Astrocyte of the cerebellum (primary cell): ENCODE data around the gene CXCR5.

ENCODE experiments used
- DNase-seq: peaks from one replicate; pipeline ENCODE4 v3.0.0-alpha.2; 2011; ENCODE audit warnings: low read depth
- H3K4me3 ChIP-seq: 2 replicates; pipeline ENCODE4 v1.5.1; 2011; ENCODE audit warnings: mild to moderate bottlenecking, low read depth, low read length, moderate library complexity
- CTCF ChIP-seq: IDR thresholded peaks from 2 replicates; pipeline ENCODE4 v1.5.1; 2012; ENCODE audit warnings: low read length, low read depth, moderate library complexity, mild to moderate bottlenecking; ENCODE audit errors: missing control alignments
- in situ Hi-C: cut with HindIII; loops from 2 replicates; pipeline ENCODE4 v1.10.0; 2017; ENCODE audit warnings: low sequenced_read_pairs

Gene CXCR5

GRCh38 chr11:118884875-118885274, 1.2 kb downstream of the CXCR5 start:
- TF ChIP-seq CTCF, result no peak
- DNase-seq, result no peak
- no peak overlapping the region for H3K4me3 ChIP-seq
- in situ Hi-C loops, result no loop called here

GRCh38 chr11:118885319-118885718, 1.6 kb downstream of the CXCR5 start:
- H3K4me3 ChIP-seq, result no peak overlapping the region
- DNase-seq, result no peak
- TF ChIP-seq CTCF, result no peak
- in situ Hi-C loops, result no loop called here

DNA sequence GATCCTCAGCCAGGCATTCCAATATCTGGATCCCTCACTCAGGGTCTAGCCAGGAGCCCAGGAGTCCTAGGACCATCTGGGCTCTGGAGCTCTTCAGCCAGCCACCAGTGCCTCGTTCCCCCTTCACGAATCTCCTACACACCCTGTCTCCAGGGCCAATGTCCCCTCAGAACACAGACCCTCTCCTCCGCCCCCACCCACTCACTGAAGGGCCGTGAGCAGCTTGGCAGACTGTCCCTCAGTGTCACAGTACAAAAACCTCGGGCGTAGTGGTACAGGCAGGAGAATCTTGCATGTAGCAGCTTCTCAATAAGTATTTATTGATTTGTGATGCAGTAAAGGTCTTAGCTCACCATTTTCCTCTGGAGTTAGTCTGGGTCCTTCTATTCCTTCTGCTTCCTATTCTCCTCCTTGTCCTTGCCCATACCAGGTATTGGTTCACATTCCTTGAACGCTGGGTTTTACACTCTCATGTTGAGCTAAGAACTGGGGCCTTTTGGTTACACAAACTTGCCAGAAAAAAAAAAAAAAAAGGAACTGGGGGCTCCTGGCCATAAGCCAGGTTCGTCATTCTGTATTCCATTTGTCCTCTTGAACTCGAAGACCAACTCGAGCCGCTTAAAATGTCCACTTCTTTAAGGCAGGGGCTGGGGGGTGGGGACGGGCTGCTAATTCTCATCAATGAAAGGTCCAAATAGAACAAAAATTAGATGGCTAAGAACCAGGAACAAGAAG, 2.3 kb downstream of the CXCR5 start:
- no peak overlapping the region for H3K4me3 ChIP-seq
- no peak for TF ChIP-seq CTCF
- in situ Hi-C loops, result no loop called here
- DNase-seq, result no peak

DNA sequence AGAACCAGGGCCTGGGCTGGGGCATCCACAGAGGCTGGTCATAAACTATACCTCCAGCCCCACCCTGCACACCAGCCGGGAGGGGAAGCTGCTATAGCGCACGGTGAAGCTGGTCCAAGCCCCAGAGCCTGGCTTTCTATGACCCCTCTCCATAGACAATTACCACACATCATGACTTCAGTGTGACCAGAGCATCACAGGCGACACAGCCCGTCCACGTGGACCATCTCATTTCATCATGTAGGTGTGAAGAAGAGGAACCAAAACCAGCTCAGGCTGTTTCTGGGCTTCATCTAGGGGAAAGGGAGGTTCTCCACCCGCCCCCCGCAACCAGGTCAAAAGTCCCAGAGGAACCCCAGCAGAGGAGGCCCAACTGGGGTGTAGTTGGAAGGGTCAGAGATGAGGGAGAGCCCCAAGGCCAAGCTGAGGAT, 3.0 kb downstream of the CXCR5 start:
- no peak for DNase-seq
- TF ChIP-seq CTCF, result no peak
- H3K4me3 ChIP-seq, result no peak overlapping the region
- in situ Hi-C loops, result no loop called here

DNA sequence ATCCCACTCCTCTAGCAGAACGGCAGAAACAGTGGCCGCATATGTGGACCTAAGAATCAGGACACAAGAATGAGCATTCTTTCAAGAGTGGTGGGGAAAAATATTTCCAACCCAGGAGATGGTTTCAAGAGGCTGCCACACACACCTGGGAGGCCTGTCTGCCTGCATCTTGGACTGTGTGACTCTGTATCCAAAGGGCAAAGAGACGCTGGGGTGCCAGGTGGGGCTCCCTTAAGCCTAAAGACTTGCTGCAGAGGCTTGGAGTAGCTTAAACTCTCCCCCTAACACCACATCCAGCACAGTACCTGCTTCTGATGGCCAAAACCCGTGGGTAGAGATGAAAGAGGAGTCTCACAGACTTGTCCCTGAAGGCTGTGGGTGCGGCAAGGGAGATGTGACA, 3.5 kb downstream of the CXCR5 start:
- H3K4me3 ChIP-seq, result no peak overlapping the region
- in situ Hi-C loops, result no loop called here
- no peak for TF ChIP-seq CTCF
- DNase-seq, result no peak

DNA sequence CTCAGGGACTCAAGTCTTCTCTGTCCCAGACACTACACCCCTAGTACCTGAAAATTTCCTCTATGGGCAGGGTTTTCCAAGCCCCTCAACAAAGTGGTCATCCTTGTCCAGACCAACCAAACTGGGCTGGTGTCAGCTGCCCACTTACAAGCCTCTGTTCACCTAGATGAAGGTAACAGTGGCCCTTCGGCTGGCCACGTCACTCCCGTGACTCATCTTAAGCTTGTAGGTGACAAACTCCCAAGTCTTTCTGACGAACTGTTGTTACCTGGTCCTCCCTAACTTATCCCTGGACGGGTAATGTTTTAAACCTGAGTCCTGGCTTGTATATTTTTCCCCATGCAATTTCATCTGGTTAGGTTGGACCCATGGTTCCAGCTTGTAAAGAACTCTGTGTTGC, 4.7 kb downstream of the CXCR5 start:
- no peak overlapping the region for H3K4me3 ChIP-seq
- in situ Hi-C loops, result no loop called here
- DNase-seq, result no peak
- no peak for TF ChIP-seq CTCF
